ENCODE measurements around the gene PLCB4.

Gene PLCB4

GRCh38 chr20:9390441-9390840 lies 321.6 kb downstream of the PLCB4 start:
- TF ChIP-seq, protein P1, sequence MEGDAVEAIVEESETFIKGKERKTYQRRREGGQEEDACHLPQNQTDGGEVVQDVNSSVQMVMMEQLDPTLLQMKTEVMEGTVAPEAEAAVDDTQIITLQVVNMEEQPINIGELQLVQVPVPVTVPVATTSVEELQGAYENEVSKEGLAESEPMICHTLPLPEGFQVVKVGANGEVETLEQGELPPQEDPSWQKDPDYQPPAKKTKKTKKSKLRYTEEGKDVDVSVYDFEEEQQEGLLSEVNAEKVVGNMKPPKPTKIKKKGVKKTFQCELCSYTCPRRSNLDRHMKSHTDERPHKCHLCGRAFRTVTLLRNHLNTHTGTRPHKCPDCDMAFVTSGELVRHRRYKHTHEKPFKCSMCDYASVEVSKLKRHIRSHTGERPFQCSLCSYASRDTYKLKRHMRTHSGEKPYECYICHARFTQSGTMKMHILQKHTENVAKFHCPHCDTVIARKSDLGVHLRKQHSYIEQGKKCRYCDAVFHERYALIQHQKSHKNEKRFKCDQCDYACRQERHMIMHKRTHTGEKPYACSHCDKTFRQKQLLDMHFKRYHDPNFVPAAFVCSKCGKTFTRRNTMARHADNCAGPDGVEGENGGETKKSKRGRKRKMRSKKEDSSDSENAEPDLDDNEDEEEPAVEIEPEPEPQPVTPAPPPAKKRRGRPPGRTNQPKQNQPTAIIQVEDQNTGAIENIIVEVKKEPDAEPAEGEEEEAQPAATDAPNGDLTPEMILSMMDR (IDR thresholded peaks at IDR 0.05; ENCODE audit: low read depth, low read length), result no peak
- no peak overlapping the region for H3K4me3 ChIP-seq (ENCODE audit: low read depth, low read length)

GRCh38 chr20:9392892-9393857 lies 324.3 kb downstream of the PLCB4 start:
- no peak overlapping the region for H3K4me3 ChIP-seq (ENCODE audit: low read depth, low read length)

GRCh38 chr20:9395971-9396370 lies 327.1 kb downstream of the PLCB4 start:
- H3K4me3 ChIP-seq (ENCODE audit: low read depth, low read length), result no peak overlapping the region
- TF ChIP-seq, protein P1 (IDR thresholded peaks at IDR 0.05; ENCODE audit: low read depth, low read length), result no peak

More at GRCh38 chr20:9392892-9393857, 324.3 kb downstream of the PLCB4 start:
- TF ChIP-seq, protein P1 (IDR thresholded peaks at IDR 0.05; ENCODE audit: low read depth, low read length), result peak; percentile 83

DNA sequence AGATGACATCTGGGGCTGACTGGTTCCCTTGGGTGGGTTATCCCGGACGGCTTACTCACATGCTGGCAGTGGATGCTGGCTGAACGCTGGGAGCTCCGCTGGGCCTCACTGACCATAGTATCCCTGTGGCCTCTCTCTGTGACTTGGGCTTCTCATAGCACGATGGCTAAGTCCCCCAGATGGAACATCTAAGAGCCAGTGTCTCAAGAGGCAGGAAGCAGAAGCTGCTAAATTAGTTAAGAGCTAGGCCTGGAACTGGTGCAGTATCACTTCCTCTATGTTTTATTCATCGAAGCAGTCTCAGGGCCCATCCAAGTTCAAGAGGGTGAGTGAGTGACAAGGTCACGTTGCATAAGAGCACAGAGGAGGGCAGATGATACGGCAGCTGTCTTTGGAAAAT lies 329.0 kb downstream of the PLCB4 start:
- no peak overlapping the region for H3K4me3 ChIP-seq (ENCODE audit: low read depth, low read length)
- TF ChIP-seq, protein P1 (IDR thresholded peaks at IDR 0.05; ENCODE audit: low read depth, low read length), result no peak

DNA sequence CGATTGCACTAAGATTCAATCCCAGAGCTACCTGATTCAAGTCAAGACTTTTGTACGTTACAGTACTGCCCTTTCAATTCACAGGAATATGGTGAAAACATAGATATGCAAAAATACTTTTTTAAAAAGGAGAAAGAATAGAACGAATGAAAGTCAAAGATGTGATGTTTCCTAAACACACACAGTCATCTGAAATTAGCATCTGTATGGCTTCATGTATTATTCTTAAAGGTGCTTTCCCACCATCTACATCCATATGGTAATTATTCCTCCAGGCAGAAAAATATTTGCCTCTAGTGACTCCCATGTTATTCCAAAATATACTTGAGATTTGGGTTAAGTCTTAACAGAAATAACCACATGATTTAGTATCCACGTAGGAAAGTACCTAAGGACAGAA lies 330.0 kb downstream of the PLCB4 start:
- no peak overlapping the region for H3K4me3 ChIP-seq (ENCODE audit: low read depth, low read length)
- TF ChIP-seq, protein P1 (IDR thresholded peaks at IDR 0.05; ENCODE audit: low read depth, low read length), result no peak

GRCh38 chr20:9399322-9399721 lies 330.4 kb downstream of the PLCB4 start:
- H3K4me3 ChIP-seq (ENCODE audit: low read depth, low read length), result no peak overlapping the region
- TF ChIP-seq, protein P1 (IDR thresholded peaks at IDR 0.05; ENCODE audit: low read depth, low read length), result no peak
